ENCODE data around the gene KIR3DL2. TPM values are rescaled to one million over a fixed set of nuclear protein-coding genes. Genes with fewer than 3 reads are reported as not detected.
"Not testable (repeated sequence)": the region's sequence is repeated elsewhere in the genome, so short reads cannot be mapped to it uniquely, and the experiment has no call there.

The KIR3DL2 gene
- total RNA-seq, 1 donor from 2014 or later: not detected

DNA sequence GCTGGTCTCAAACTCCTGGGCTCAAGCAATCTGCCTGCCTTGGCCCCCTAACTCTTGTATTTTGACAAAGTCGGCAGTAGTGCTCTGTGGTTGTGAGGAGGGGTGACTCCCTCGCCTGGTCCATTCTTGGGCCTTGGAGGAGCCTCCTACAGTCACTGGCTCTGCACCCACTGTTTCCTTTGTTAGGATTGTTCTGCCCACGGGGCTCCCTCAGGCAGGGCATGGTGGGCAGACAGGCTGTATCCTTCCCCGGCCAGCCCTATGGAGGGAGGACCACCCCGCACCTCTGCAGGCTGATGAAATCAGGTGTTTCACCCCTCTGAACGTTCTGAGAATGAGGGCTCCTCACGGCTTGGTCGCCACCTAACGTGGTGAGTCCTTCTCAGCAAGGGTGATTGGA lies 33.0 kb downstream of the KIR3DL2 start:
- ChIA-PET CTCF (interaction anchor here (1.3 kb wide), 1 partner anchor 621 kb away, joined by 3 read pairs; no protein-coding TSS in a partner anchor), POLR2A (no interaction called here)
- H3K36me3 Mint-ChIP-seq (ENCODE audit: low read depth): no peaks in the 10 kb centered on the region
- intact Hi-C loops (cut with micrococcal nuclease): loop anchor here (5.0 kb wide), 1 partner anchor 619 kb away; no protein-coding TSS in a partner anchor
- no peak for ATAC-seq (ENCODE audit: low read depth)
- H3K27ac Mint-ChIP-seq: no peak overlapping the region
- no peak overlapping the region for H3K4me3 Mint-ChIP-seq
- no peaks in the 10 kb centered on the region for H3K9me3 Mint-ChIP-seq
- peaks cover 26% of the 10 kb centered on the region for H3K27me3 Mint-ChIP-seq
- no peak for TF ChIP-seq CTCF (IDR thresholded peaks at IDR 0.05)
- peaks cover 4% of the 10 kb centered on the region for H3K4me1 Mint-ChIP-seq
- DNase-seq: no peak

DNA sequence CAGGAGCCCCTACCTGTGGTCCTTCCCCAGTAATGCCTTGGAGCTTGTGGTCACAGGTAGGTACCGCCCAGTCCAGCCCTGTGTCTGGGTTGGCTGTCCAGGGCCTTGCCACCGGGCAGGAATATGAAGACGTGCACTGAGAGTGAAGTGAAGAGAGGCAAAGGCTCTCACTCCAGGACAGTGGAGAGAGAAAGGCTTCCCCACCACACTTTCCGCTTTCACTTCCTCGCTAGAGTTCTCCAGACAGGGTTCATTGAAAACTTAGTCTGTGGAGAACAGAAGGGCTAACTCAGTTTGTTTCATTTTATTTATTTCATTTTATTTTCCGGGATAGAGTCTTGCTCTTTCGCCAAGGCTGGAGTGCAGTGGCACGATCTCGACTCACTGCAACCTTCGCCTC lies 38.0 kb downstream of the KIR3DL2 start:
- no peaks in the 10 kb centered on the region for H3K4me1 Mint-ChIP-seq
- CTCF ChIA-PET: no interaction called here
- intact Hi-C loops (cut with micrococcal nuclease): no loop called here
- peaks cover 4% of the 10 kb centered on the region for H3K27me3 Mint-ChIP-seq
- POLR2A ChIA-PET: no interaction called here
- H3K27ac Mint-ChIP-seq: no peak overlapping the region
- ATAC-seq (ENCODE audit: low read depth) (no peak), DNase-seq (no peak)
- no peaks in the 10 kb centered on the region for H3K9me3 Mint-ChIP-seq
- H3K36me3 Mint-ChIP-seq (ENCODE audit: low read depth): no peaks in the 10 kb centered on the region
- no peak overlapping the region for H3K4me3 Mint-ChIP-seq
- no peak for TF ChIP-seq CTCF (IDR thresholded peaks at IDR 0.05)

- POLR2A ChIA-PET: no interaction called here
- no peak overlapping the region for H3K4me3 Mint-ChIP-seq
- no peaks in the 10 kb centered on the region for H3K4me1 Mint-ChIP-seq
- CTCF ChIA-PET: no interaction called here
- DNase-seq: no peak
- H3K36me3 Mint-ChIP-seq (ENCODE audit: low read depth): no peaks in the 10 kb centered on the region
- H3K9me3 Mint-ChIP-seq: no peaks in the 10 kb centered on the region
- no peak overlapping the region for H3K27ac Mint-ChIP-seq
- TF ChIP-seq CTCF (IDR thresholded peaks at IDR 0.05): no peak
- H3K27me3 Mint-ChIP-seq: peaks cover 4% of the 10 kb centered on the region
- ATAC-seq (ENCODE audit: low read depth): no peak
- intact Hi-C loops (cut with micrococcal nuclease): no loop called here
Measured at GRCh38 chr19:54889566-54889965, 39.3 kb downstream of the KIR3DL2 start.

GRCh38 chr19:54893406-54893805 lies 43.2 kb downstream of the KIR3DL2 start:
- H3K27ac Mint-ChIP-seq: no peak overlapping the region
- H3K36me3 Mint-ChIP-seq (ENCODE audit: low read depth): no peaks in the 10 kb centered on the region
- CTCF ChIA-PET: no interaction called here
- DNase-seq (no peak), ATAC-seq (ENCODE audit: low read depth) (no peak)
- H3K4me1 Mint-ChIP-seq: no peaks in the 10 kb centered on the region
- POLR2A ChIA-PET: no interaction called here
- peaks cover 14% of the 10 kb centered on the region for H3K27me3 Mint-ChIP-seq
- intact Hi-C loops (cut with micrococcal nuclease): no loop called here
- H3K9me3 Mint-ChIP-seq: no peaks in the 10 kb centered on the region
- no peak for TF ChIP-seq CTCF (IDR thresholded peaks at IDR 0.05)
- H3K4me3 Mint-ChIP-seq: no peak overlapping the region

DNA sequence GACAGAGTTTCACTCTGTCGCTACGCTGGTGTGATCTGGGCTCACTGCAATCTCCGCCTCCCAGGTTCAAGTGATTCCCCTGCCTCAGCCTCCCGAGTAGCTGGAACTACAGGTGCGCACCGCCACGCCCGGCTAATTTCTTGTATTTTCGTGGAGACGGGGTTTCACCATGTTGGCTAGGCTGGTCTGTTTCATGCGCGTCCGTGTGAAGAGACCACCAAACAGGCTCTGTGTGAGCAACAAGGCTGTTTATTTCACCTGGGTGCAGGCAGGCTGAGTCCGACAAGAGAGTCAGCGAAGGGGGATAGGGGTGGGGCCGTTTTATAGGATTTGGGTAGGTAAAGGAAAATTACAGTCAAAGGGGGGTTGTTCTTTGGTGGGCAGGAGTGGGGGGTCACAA lies 43.9 kb downstream of the KIR3DL2 start:
- H3K27me3 Mint-ChIP-seq: peaks cover 19% of the 10 kb centered on the region
- ATAC-seq (ENCODE audit: low read depth); intact Hi-C loops (cut with micrococcal nuclease); H3K27ac Mint-ChIP-seq; H3K4me3 Mint-ChIP-seq; H3K9me3 Mint-ChIP-seq; DNase-seq; CTCF ChIA-PET; H3K4me1 Mint-ChIP-seq; H3K36me3 Mint-ChIP-seq (ENCODE audit: low read depth); POLR2A ChIA-PET: not testable (repeated sequence)

DNA sequence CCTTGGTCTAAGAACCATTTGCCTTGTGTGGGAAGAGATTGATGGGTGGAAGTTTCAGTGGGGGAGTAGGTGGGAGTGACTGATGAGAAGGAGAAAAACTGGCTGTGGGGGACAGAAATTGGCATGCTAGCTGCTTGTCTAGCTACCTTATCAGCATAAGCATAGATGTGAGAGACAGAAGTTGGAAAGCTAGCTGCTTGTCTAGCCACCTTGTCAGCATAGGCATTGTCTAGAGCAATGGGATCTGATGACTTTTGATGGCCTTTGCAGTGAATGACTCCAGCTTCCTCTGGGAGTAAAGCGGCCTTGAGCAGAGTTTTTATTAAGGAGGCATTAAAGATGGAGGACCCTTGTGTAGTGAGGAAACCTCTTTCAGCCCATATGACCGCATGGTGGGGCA lies 45.8 kb downstream of the KIR3DL2 start:
- DNase-seq (no peak), ATAC-seq (ENCODE audit: low read depth) (no peak)
- no peaks in the 10 kb centered on the region for H3K9me3 Mint-ChIP-seq
- TF ChIP-seq CTCF (IDR thresholded peaks at IDR 0.05): no peak
- H3K36me3 Mint-ChIP-seq (ENCODE audit: low read depth): no peaks in the 10 kb centered on the region
- CTCF ChIA-PET: no interaction called here
- intact Hi-C loops (cut with micrococcal nuclease): no loop called here
- no peak overlapping the region for H3K27ac Mint-ChIP-seq
- POLR2A ChIA-PET: no interaction called here
- H3K4me1 Mint-ChIP-seq: no peaks in the 10 kb centered on the region
- peaks cover 21% of the 10 kb centered on the region for H3K27me3 Mint-ChIP-seq
- H3K4me3 Mint-ChIP-seq: no peak overlapping the region

DNA sequence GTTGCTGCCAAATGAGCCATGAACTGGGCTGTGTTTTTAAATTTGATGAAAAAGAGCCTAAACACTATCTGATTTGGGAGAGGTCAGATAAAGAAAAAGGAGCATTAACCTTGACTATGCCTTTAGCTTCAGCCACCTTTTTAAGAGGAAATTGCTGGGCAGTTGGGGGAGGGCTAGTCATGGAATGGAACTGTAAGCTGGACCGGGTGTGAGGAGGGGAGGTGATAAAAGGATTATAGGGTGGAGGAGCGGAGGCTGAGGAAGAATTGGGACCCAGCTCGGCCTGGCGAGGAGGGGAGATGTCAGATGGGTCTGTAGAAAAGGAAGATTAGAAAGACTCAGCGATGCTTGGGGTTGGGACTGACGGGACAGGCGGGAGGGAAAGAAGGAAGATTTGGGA lies 48.4 kb downstream of the KIR3DL2 start:
- POLR2A ChIA-PET; intact Hi-C loops (cut with micrococcal nuclease); H3K4me1 Mint-ChIP-seq; H3K4me3 Mint-ChIP-seq; DNase-seq; CTCF ChIA-PET; H3K36me3 Mint-ChIP-seq (ENCODE audit: low read depth); H3K9me3 Mint-ChIP-seq; H3K27ac Mint-ChIP-seq; ATAC-seq (ENCODE audit: low read depth): not testable (repeated sequence)
- peaks cover 23% of the 10 kb centered on the region for H3K27me3 Mint-ChIP-seq

DNA sequence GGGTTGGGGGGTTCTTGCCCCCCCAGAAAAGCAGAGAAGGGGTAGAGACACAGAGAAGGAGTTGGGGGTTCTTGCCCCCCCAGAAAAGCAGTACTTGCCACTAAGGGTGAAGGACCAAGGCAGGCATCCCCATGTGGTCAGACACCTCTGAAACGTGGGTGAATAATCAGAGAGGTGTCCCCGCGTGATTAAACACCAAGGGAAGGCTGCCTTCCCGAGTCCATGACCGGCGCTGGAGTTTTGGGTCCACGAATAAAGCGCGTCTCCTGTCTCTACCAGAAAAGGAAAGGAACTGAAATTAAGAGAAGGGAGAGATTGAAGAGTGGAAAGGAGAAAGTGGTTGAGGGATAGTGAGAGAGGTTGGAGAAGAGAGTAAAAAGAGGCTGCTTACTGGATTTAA lies 49.4 kb downstream of the KIR3DL2 start:
- ATAC-seq (ENCODE audit: low read depth): not testable (repeated sequence)

More for the DNA sequence above, 49.4 kb downstream of the KIR3DL2 start:
- H3K4me3 Mint-ChIP-seq; POLR2A ChIA-PET; H3K27ac Mint-ChIP-seq; CTCF ChIA-PET; H3K4me1 Mint-ChIP-seq; H3K9me3 Mint-ChIP-seq; H3K36me3 Mint-ChIP-seq (ENCODE audit: low read depth); DNase-seq; intact Hi-C loops (cut with micrococcal nuclease): not testable (repeated sequence)
- H3K27me3 Mint-ChIP-seq: peaks cover 23% of the 10 kb centered on the region

All from activated B cell treated with CpG ODN at 0.5 μM for 24 hours (primary cell).